ENCODE data around the gene WIPF2.
A peak's percentile ranks its signal among the peaks of the same experiment; 100 is the strongest.

Gene WIPF2

GRCh38 chr17:40312893-40313667 is 94.0 kb downstream of the WIPF2 start:
- no peak for DNase-seq (ENCODE audit: extremely low read depth in 1 of 2, low read depth in 1 of 2)

- no peak for DNase-seq (ENCODE audit: extremely low read depth in 1 of 2, low read depth in 1 of 2)
Observed at GRCh38 chr17:40313668-40314583, 94.8 kb downstream of the WIPF2 start.

- DNase-seq (ENCODE audit: extremely low read depth in 1 of 2, low read depth in 1 of 2), result peak; percentile 80 to 86
Observed at GRCh38 chr17:40314584-40314956, 95.5 kb downstream of the WIPF2 start.

- DNase-seq (ENCODE audit: extremely low read depth in 1 of 2, low read depth in 1 of 2), result no peak
Observed at GRCh38 chr17:40315206-40315605, 96.1 kb downstream of the WIPF2 start.

- DNase-seq (ENCODE audit: extremely low read depth in 1 of 2, low read depth in 1 of 2), result no peak
Observed at GRCh38 chr17:40315678-40316570, 96.8 kb downstream of the WIPF2 start.

GRCh38 chr17:40316571-40317344 is 97.7 kb downstream of the WIPF2 start:
- DNase-seq (ENCODE audit: extremely low read depth in 1 of 2, low read depth in 1 of 2), result no peak

- DNase-seq (ENCODE audit: extremely low read depth in 1 of 2, low read depth in 1 of 2), result no peak
Observed at GRCh38 chr17:40317345-40317873, 98.3 kb downstream of the WIPF2 start.

- DNase-seq (ENCODE audit: extremely low read depth in 1 of 2, low read depth in 1 of 2), result peak; percentile 67 to 86
Observed at GRCh38 chr17:40317880-40318829, 99.1 kb downstream of the WIPF2 start.

GRCh38 chr17:40318830-40319391 is 99.8 kb downstream of the WIPF2 start:
- DNase-seq (ENCODE audit: extremely low read depth in 1 of 2, low read depth in 1 of 2), result no peak

- peak; percentile 77 to 79 for DNase-seq (ENCODE audit: extremely low read depth in 1 of 2, low read depth in 1 of 2)
Observed at GRCh38 chr17:40319651-40320540, 100.8 kb downstream of the WIPF2 start.

GRCh38 chr17:40320756-40321523 is 101.8 kb downstream of the WIPF2 start:
- no peak for DNase-seq (ENCODE audit: extremely low read depth in 1 of 2, low read depth in 1 of 2)

GRCh38 chr17:40321524-40321929 is 102.4 kb downstream of the WIPF2 start:
- DNase-seq (ENCODE audit: extremely low read depth in 1 of 2, low read depth in 1 of 2), result no peak

GRCh38 chr17:40321961-40322357 is 102.9 kb downstream of the WIPF2 start:
- DNase-seq (ENCODE audit: extremely low read depth in 1 of 2, low read depth in 1 of 2), result no peak

- peak; percentile 77 to 85 for DNase-seq (ENCODE audit: extremely low read depth in 1 of 2, low read depth in 1 of 2)
Observed at GRCh38 chr17:40322358-40323315, 103.5 kb downstream of the WIPF2 start.

Data from activated CD8-positive, alpha-beta memory T cell treated with anti-CD3 and anti-CD28 coated beads for 1 hour (primary cell).